Mucosa of stomach (tissue), 1 donor: ENCODE measurements around the gene ARHGAP9.

Experiments used
- H3K27me3 ChIP-seq: one replicate; pipeline ENCODE4 v1.7.0; 2013; ENCODE audit warnings: mild to moderate bottlenecking, low read length; ENCODE audit not compliant: control insufficient read depth, insufficient read depth
- H3K36me3 ChIP-seq: one replicate; pipeline ENCODE4 v1.7.0; 2013; ENCODE audit warnings: low read length; ENCODE audit not compliant: control insufficient read depth, insufficient read depth
- H3K4me1 ChIP-seq: one replicate; pipeline ENCODE4 v1.7.0; 2013; ENCODE audit warnings: mild to moderate bottlenecking, low read length; ENCODE audit not compliant: control insufficient read depth, insufficient read depth
- H3K4me3 ChIP-seq: one replicate; pipeline ENCODE4 v1.7.0; 2013; ENCODE audit warnings: low read length
- H3K9ac ChIP-seq: one replicate; pipeline ENCODE4 v1.7.0; 2013; ENCODE audit warnings: mild to moderate bottlenecking, low read length, moderate library complexity
- H3K9me3 ChIP-seq: one replicate; pipeline ENCODE4 v1.7.0; 2013; ENCODE audit warnings: mild to moderate bottlenecking, low read length, moderate library complexity; ENCODE audit not compliant: control insufficient read depth
- donor health status: Pancreatic carcinoma.

ARHGAP9 gene

GRCh38 chr12:57456145-57456700, 23.4 kb downstream of the ARHGAP9 start:
- Histone ChIP-seq H3K4me3 (no peak overlapping the region), H3K36me3 (no peaks in the 10 kb centered on the region), H3K27me3 (peaks cover 28% of the 10 kb centered on the region), H3K9me3 (no peaks in the 10 kb centered on the region), H3K9ac (no peak overlapping the region), H3K4me1 (peaks cover 16% of the 10 kb centered on the region)

GRCh38 chr12:57455374-57456144, 24.1 kb downstream of the ARHGAP9 start:
- H3K4me1 ChIP-seq, result peaks cover 16% of the 10 kb centered on the region
- H3K9me3 ChIP-seq, result no peaks in the 10 kb centered on the region
- peaks cover 21% of the 10 kb centered on the region for H3K27me3 ChIP-seq
- no peak overlapping the region for H3K4me3 ChIP-seq
- H3K9ac ChIP-seq, result no peak overlapping the region
- no peaks in the 10 kb centered on the region for H3K36me3 ChIP-seq

GRCh38 chr12:57454566-57455373, 24.9 kb downstream of the ARHGAP9 start, which contains the start of gene INHBE:
INHBE (plus strand) TSS chr12:57455307; CDS start chr12:57455537, 230 bp downstream.
- Histone ChIP-seq H3K4me1 (peaks cover 16% of the 10 kb centered on the region), H3K9ac (no peak within 1 kb of the TSS), H3K27me3 (peaks cover 15% of the 10 kb centered on the region), H3K9me3 (no peaks in the 10 kb centered on the region), H3K36me3 (no peaks in the 10 kb centered on the region), H3K4me3 (no peak within 1 kb of the TSS)

GRCh38 chr12:57454213-57454565, 25.5 kb downstream of the ARHGAP9 start:
- peaks cover 13% of the 10 kb centered on the region for H3K4me1 ChIP-seq
- H3K9me3 ChIP-seq, result no peaks in the 10 kb centered on the region
- no peaks in the 10 kb centered on the region for H3K36me3 ChIP-seq
- H3K9ac ChIP-seq, result no peak overlapping the region
- H3K4me3 ChIP-seq, result no peak overlapping the region
- H3K27me3 ChIP-seq, result peaks cover 15% of the 10 kb centered on the region

GRCh38 chr12:57452937-57453509, 26.6 kb downstream of the ARHGAP9 start:
- Histone ChIP-seq H3K4me1 (peaks cover 5% of the 10 kb centered on the region), H3K27me3 (peaks cover 15% of the 10 kb centered on the region), H3K4me3 (no peak overlapping the region), H3K9me3 (no peaks in the 10 kb centered on the region), H3K36me3 (no peaks in the 10 kb centered on the region), H3K9ac (no peak overlapping the region)

GRCh38 chr12:57452181-57452936, 27.3 kb downstream of the ARHGAP9 start:
- peaks cover 15% of the 10 kb centered on the region for H3K27me3 ChIP-seq
- H3K4me1 ChIP-seq, result peaks cover 5% of the 10 kb centered on the region
- H3K9me3 ChIP-seq, result no peaks in the 10 kb centered on the region
- no peak overlapping the region for H3K9ac ChIP-seq
- no peaks in the 10 kb centered on the region for H3K36me3 ChIP-seq
- no peak overlapping the region for H3K4me3 ChIP-seq

GRCh38 chr12:57451233-57451778, 28.4 kb downstream of the ARHGAP9 start:
- Histone ChIP-seq H3K9me3 (no peaks in the 10 kb centered on the region), H3K36me3 (no peaks in the 10 kb centered on the region), H3K9ac (no peak overlapping the region), H3K4me3 (no peak overlapping the region), H3K4me1 (peaks cover 5% of the 10 kb centered on the region), H3K27me3 (peaks cover 12% of the 10 kb centered on the region)

- H3K9ac ChIP-seq, result no peak overlapping the region
- H3K9me3 ChIP-seq, result no peaks in the 10 kb centered on the region
- no peaks in the 10 kb centered on the region for H3K4me1 ChIP-seq
- H3K36me3 ChIP-seq, result no peaks in the 10 kb centered on the region
- H3K4me3 ChIP-seq, result no peak overlapping the region
- peaks cover 2% of the 10 kb centered on the region for H3K27me3 ChIP-seq
Observed at GRCh38 chr12:57450057-57450456, 29.6 kb downstream of the ARHGAP9 start.

GRCh38 chr12:57449375-57449774, 30.3 kb downstream of the ARHGAP9 start:
- Histone ChIP-seq H3K36me3 (no peaks in the 10 kb centered on the region), H3K9me3 (no peaks in the 10 kb centered on the region), H3K4me3 (no peak overlapping the region), H3K4me1 (no peaks in the 10 kb centered on the region), H3K9ac (no peak overlapping the region), H3K27me3 (no peaks in the 10 kb centered on the region)

GRCh38 chr12:57448669-57449068, 31.0 kb downstream of the ARHGAP9 start:
- Histone ChIP-seq H3K4me3 (no peak overlapping the region), H3K9me3 (no peaks in the 10 kb centered on the region), H3K27me3 (no peaks in the 10 kb centered on the region), H3K4me1 (no peaks in the 10 kb centered on the region), H3K36me3 (no peaks in the 10 kb centered on the region), H3K9ac (no peak overlapping the region)

GRCh38 chr12:57446292-57446960, 33.2 kb downstream of the ARHGAP9 start:
- Histone ChIP-seq H3K4me3 (no peak overlapping the region), H3K27me3 (no peaks in the 10 kb centered on the region), H3K4me1 (no peaks in the 10 kb centered on the region), H3K36me3 (no peaks in the 10 kb centered on the region), H3K9me3 (no peaks in the 10 kb centered on the region), H3K9ac (no peak overlapping the region)
